Stimulated activated CD4-positive, alpha-beta T cell treated with anti-CD3 and anti-CD28 coated beads, Interleukin-4, amount 100 ng/mL, for 48 hours (primary cell): ENCODE measurements around the gene GAS7.

Experiments used
- DNase-seq, 2 donors: peaks; one replicate each; pipeline ENCODE4 v3.0.0-alpha.2; 2020; ENCODE audit warnings: low read depth in 2 of 2

GAS7 gene

DNA sequence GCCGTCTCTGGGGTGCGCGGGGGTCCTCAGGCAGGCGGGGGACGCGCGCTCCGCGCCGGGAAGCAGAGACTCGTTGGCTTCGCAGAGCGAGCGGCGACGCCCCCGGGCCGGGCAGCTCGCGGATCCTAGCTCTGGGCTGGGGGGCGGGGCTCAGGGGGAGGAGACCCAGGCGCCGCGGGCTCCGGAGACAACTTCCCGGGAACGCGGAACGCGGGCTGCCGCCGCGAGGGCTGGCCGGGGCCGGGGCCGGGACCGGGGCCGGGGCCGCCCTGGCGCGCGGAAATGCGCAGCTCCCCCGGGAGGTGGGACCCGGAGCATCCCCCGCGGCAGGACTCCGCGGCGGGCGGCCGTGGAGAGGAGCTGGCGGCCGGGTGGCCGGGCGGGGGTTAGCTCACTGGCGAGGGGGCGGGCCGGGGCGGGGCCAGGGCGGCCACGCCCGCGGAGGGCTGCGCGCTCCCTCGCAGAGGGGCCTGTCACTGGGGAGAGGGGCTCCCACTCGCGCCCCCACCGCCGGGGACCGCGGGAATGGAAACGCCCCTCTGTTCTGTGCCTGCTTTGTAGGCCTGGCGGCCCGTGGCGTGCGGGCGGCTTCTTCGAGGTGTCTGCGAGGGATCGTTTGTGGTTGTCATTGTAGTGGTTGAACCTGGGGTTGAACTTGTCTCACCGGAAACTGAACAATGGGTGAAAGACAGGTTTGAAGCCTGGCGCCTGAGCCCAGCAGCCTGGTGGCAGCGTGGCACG, at the start of gene GAS7:
Gene GAS7 (minus strand): TSS at position 98 of the 741 bp plus-strand sequence.
- no peak for DNase-seq

DNA sequence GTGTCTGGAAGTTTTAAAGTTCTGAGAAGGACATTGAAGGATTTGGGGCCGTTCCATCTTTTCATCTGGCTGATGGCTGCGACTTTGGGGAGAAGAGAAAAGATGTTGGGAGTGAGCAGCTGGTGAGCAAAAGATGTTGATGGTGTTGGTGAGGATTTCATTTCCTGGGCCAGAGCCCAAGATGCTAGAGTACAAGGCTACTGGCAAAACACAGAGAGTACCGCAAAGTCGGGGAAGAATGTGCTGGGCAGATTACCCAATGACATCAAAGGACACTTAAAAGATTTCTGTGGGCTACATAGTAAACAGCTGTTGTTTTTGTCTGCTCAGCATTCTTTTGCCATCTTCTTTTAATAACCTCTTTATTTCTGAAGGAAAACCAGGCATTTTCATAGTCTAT, 49.4 kb upstream of the GAS7 start:
- no peak for DNase-seq

DNA sequence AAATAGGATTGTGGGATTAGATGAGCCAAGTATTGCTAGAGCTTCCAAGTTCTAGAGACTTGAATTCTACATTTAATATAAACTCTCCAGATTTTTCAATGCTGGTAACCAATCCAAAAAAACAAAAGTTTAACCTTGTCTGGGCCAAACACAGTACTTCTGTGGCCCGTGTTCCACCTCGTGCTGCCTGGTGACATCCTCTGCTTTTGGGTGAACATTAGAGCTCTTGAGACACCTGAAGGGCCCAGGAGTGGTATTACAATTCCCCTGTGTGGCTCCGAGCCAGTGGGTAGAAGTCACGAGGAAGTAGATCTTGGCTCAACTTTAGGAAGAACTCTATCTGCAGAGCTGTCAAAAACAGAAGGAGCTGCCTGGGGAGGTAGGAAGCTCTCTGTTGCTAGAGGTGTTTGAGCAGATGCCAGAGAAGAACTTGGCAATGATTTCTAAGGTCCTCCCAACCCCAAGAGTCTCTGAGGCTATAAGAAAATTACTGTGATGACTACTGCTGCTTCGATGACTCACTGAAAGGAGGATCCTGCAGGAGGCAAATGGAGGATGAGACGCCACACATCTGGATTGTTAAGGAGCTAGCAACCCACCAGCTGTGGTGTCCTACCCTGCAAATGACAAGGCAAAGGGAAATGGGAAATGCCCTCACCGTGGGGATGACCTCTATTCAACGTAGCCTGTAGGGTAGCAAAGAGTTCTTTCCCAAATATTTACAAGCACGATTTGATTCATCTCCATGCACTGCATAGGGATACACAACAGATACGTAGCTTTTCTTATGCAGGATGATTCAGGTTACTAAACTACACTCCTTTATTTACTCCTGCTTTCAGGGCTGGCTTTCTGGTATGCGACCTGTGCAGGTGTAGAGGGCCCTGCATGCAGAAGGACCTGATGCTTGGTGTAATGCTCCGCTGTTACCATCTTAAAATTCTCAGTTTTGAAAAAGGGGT, 45.8 kb upstream of the GAS7 start:
- DNase-seq: no peak

DNA sequence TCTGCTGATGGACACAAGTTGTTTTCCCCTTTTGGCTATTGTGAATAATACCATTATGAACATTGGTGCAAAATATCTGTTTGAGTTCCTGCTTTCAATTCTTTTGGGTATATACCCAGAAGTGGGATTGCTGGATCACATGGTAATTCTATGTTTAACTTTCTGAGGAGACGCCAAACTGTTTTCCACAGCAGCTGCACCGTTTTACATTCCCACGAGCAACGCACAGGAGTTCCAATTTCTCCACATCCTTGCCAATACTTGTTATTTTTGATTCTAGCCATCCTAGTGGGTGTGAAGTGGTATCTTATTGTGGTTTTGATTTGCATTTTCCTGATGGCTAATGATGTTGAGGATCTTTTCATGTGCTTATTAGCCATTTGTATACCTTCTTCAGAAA, 43.4 kb upstream of the GAS7 start:
- no peak for DNase-seq

DNA sequence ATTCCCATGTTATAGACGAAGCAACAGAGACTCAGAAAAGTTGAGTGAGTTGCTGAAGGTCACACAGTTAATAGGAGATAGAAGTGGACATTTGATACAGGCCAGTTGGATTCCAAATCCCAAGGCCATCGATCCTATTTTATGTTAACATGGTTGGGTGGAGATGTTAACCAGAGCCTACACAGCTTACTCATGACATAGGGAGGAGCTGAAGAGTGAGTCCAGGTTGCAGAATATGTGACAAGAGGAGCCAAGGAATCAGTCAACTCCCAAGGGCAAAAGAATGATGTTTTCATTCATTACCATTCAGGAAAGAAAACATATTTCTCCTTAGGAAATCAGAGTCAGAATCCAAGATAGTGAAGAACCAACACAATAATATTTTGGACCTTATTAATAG, 40.3 kb upstream of the GAS7 start:
- DNase-seq: no peak

DNA sequence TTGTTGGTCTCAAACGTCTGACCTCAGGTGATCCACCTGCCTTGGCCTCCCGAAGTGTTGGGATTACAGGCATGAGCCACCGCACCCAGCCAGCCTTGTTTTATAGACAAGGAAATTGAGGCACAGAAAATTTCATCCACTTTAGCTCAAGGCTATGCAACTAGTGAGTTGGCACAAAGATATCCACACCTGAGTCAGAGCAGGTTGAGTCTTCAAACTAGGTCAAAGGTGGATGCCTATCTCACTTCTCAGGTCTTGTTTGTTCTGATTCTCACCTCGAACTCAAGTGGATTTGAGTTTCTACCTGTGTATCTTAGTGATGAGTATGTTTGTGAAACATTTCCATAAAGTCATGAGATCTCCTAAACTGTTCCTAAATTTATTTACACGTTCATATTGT, 35.6 kb upstream of the GAS7 start:
- no peak for DNase-seq

DNA sequence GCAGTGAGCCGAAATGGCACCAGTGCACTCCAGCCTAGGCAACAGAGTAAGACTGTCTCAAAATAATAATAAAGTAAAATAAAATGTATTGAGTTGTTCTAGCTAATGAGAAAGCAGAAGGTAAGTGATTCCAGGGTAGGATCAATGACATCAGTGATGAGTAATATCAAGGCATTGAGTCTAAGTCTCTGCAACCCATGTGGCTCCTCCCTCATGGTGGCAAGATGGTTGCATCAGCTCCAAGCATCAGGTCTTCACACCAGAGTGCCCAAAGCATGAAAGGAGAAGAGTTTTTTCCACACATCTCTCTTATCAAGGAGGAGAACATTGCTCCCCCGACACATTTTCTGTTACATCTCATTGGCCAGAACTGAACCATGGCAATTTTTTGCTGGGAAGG, 34.8 kb upstream of the GAS7 start:
- DNase-seq: no peak

DNA sequence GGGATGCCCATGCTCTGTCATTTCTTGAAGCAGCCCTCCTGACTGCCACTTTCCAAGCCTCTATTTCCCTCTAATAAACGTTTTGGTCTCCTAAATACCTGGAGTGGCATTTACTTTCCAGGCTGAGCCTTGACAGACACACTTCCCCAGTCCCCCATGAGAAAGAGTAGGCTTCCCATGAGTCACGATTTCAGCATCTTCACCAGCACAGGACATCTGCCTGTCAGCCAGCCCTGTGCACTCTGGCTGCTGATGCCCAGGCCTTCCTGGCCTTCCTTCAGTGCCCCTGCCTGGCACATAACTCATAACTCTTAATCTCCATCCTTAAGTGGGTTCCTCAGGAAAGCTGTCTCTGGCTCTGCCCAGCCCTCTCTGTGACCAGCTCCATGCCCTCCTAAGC, 30.8 kb upstream of the GAS7 start:
- no peak for DNase-seq

DNA sequence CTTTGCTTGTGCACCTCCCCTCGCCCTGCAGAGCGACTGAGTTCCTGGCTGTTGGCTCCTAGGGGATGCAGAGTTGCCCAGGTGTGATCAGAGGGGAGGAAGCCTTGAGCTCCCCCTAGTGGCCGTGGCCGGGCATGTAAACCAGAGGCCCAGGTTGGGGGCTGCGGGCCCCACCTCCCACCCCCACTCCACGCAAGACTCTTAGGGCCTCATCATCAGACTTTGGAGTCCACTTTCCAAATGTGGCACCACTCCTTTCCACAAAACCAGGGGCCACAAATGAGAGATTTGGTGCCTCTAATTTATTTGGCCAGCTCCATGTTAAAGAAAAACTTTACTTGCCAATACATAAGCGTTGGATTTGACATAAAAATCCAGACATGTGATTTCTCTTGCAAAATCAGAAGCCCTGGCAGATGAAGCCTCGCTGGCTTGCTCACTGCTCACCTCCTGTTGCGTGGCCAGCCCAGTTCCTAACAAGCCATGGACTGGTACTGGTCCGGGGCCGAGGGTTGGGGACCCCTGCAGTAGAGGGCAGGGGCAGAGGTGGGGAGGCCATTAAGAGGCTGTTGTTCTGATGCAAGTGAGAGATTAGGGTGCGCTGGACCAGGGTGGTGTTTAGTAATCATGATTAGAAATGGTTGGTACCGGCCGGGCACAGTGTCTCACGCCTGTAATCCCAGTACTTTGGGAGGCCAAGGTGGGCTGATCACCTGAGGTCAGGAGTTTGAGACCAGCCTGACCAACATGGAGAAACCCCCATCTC, 28.7 kb upstream of the GAS7 start:
- peak; percentile 20 to 26 for DNase-seq

DNA sequence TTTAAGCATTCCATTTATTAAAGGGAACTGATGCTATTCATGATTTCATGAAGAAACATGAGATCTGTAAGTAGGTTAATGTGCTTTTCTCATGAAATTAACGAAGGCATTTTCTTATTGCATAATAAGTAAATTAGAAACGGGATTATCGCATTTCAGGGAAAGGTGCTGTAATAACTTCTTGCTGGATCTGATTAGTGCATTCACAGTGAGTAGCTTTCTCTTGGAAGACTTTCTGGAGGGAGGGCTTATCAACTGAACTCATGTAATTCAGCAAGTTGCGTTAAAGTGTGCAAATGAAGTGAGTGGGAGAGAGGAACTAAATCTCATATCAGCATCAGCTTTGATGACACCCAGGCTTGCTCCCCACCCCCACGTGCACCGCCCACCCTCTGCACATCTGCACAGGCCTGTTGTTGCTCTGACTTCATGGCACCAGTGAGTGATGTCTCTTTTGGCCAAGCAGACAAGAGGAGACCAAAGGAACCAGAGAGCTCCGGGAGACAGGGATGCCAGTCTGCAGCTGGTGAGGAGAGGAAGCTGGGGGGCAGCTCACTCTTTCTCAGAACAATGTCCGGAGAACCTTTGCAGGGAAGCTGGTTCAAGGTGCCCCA, 26.3 kb upstream of the GAS7 start:
- DNase-seq: no peak

DNA sequence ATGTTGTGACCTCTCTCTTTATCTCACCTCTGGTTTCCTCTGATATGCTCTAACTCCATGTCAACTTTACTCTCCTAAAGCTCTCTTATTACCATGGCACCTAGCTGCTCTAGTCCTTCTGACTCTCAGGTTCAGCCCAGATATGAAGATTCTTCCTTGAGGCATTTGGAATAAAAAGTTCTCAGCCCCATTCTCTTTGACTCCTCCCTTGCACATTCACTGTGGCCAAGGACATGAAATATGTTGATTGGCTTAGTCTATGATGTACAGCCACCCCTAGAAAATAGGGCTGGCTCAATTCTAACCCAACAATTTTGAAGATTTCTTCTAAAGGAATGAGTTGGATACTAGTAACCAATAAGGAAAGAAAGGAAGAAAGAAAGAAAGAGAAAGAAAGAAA, 20.8 kb upstream of the GAS7 start:
- DNase-seq: no peak

DNA sequence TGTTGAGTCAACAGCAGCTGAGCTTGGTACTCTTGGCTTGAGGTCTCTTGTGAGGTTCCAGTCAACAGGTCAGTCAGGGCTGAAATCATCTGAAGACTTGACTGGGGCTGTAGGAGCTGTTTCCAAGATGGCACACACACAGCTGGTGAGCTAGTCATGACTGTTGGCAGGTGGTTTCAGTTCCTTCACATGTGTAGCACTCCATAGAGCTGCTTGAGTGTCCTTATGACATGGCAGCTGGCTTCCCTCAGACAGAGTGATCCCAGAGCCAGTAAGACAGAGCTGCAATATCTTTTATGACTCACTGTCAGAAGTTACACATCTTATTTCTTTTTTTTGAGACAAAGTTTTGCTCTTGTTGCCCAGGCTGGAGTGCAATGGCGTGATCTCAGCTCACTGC, 19.5 kb upstream of the GAS7 start:
- no peak for DNase-seq

DNA sequence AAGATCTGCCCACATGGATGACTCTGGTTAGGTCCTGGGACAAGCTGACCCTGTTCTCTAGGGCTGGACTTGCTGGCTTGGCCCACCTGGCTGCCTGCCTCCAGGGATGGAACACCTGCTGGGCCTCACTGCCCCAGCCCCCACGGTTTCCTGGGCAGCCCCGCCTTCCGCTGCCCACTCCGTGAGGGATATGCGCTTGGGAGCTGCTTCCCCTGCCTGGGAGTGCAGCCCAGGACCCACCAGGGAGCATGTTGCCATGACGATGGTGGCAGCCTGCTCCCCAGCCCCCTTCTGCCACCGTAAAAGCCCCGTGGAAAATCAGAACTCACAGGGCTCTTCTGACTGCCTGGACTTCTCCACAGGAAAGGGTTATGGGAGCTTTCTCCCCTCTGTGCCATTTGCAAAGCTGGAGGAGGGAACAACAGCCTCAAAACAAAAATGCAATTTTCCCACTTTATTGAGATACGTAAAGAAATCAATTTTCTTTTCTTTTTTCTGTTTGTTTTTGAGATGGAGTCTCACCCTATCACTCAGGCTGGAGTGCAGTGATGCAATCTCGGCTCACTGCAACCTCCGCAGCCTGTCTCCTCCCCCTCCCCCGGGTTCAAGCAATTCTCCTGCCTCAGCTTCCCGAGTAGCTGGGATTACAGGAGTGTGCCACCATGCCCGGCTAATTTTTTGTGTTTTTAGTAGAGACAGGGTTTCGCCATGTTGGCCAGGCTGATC, 18.0 kb upstream of the GAS7 start:
- DNase-seq: no peak

DNA sequence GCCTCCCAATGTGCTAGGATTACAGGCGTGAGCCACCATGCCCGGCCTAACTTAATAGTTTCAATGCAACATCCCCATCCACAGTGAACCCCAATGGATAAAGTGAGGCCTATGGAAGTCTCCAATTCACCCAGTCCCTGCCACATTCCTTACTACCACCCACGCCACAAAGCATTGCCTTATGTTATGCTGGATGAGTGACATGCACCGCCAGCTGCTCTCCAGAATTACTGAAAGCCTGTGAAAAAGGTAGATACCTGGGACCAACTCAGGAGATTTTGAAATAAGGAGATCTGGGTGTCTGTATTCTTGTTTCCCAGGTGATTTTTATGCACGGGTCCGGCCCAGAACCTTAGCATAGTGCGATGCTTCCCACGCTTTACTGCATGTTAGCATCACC, 16.9 kb upstream of the GAS7 start:
- DNase-seq: no peak

DNA sequence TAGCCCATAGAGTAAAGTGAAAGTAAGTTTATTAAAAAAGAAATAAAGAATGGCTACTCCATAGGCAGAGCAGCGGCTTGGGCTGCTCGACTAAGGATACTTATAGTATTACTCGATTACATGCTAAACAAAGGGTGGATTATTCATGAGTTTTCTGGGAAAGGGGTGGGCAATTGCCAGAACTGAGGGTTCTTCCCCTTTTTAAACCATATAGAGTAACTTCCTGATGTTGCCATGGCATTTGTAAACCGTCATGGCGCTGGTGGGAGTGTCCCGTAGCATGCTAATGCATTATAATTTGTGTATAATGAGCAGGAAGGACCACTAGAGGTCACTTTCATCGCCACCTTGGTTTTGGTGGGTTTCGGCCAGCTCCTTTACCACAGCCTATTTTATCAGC, 13.3 kb upstream of the GAS7 start:
- no peak for DNase-seq

DNA sequence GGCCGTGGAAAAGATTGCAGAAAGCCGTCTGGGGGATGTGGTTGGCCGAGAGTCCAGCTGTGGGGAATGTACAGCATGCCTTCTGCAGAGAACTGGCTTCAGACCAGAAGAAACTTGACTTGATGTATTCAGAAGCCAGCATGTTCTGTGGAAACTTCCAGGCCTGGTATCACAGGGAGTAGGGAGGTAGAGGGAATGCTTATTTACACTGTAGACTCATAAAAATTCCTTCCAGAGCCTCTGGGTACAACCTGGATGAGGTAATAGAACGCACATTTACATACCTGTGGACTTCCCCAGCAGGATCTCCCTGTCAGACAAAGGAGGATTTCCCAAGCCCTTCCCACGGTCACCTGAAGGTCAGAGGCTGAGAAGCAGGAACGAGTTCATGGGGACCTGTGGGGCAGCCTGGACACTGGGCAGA, 11.8 kb upstream of the GAS7 start:
- no peak for DNase-seq

DNA sequence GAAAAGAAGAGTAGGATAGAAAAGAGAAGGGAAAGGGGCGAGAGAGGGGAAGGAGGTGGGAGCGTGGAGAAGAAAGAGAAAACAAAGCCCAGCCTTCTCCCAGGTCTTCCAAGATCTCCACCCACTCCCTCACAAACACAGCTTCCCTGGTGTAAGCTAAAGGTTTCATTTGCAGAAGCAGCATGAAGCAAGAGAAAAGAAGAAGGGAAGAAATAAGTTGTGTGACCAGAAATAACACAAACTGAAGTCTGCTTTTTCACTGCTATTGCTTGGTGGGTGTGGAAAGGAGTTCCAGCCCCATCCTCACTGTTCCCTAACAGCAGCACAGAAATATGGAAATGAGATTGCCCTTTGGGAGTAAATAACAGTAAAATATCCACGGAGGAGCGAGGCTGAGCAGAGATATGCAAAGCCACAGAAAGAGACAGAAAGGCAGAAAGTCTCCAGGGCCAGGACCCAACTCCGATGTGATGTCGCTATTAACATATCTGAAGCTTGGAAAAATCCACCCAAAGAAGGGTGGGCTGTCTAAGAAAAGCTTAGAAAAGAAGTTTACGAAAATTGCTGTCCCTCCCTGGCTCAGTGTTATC, 10.3 kb upstream of the GAS7 start:
- no peak for DNase-seq

DNA sequence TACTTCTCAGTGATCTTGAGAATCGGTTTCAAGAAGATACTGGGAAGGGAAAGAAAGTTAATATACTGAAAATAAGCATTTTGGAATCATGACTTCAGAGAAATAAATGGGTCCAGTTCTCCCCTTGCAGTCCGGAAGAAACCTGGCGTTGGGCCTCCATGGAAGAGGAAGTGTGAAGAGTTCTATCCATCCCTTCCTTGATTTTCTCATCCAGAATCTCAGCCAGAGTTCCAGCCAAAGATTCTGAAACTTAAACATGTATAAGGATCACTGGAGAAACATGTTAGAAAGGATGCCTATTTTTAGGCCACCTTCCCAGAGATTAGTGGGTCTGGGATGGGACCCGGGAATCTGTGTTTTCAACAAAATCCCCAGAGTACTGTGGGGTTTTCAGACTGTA, 8.7 kb upstream of the GAS7 start:
- no peak for DNase-seq

DNA sequence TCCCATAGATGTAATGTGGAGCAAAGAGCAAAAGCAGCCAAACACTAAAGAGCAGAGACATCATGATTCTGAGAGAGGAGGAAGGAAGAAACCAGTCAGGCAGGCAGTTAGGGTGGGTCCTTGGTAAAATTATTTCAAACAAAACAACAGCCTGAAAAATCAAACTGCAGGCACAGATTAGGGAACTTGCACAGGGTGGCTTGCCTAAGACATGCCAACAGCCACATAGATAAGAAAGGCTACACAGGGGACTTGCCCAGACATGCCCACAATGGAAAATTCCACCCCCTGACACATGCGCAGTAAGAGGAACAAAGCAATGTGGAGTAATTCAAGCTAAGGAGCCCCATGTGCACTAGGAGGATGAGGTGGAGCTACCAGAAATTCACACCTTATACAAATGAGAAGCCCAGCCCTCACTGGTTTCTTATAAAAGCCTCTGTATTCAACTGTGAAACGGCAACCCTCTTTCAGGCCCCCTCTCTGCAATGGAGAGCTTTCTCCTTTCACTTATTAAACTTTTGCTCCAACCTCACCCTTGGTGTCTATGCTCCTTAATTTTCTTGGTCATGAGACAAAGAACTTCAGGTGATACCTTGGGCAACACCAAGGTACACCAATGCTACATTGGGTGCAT, 7.3 kb upstream of the GAS7 start:
- no peak for DNase-seq

DNA sequence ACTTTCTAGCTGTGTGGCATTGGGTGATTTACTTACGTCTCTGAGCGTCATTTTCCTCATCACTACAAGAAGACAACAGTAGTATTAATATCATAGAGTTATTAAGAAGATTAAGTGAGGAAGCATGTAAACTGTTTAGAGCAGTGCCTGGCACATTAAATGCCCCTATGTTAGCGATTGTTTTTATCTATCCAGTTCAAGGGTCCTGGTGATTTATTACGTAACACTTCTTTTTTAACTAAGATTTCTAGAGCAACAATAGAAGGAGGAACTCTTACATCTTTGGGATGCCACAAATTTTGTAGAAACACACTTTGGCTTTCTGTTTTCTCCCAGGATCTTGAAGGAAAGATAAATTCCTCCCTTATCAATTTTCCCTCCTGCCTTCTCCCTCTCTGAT, 3.3 kb upstream of the GAS7 start:
- DNase-seq: no peak
